HG03457 (cell line): Measurements from ENCODE around the gene DCX.
"Not testable (repeated sequence)": the region's sequence is repeated elsewhere in the genome, so short reads cannot be mapped to it uniquely, and the experiment has no call there.

Experiments
- ATAC-seq: cut with Tn5 transposase; IDR thresholded peaks from one replicate; pipeline ENCODE4 v1.9.1; 2021; ENCODE audit warnings: moderate number of reproducible peaks; ENCODE audit not compliant: unreplicated experiment

The DCX gene

DNA sequence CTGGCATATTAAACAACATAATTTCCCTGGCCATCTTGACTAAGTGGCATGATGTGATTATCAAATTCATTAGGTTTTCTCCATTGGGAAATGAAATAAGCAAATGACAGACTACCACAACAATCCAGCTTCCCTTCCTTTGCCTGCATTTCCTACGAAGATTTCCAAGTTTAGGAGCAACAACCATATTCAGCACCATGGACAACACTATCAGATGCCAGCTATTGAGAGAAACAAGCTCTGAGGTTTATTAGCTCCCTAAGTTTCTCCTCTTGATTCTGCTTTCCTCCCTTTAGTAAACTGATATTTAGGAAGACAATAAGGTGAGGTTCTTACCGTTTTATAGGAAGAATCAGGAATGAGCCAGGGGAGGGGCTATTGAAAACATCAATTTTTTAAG, 36.2 kb downstream of the DCX start:
- ATAC-seq, result no peak

DNA sequence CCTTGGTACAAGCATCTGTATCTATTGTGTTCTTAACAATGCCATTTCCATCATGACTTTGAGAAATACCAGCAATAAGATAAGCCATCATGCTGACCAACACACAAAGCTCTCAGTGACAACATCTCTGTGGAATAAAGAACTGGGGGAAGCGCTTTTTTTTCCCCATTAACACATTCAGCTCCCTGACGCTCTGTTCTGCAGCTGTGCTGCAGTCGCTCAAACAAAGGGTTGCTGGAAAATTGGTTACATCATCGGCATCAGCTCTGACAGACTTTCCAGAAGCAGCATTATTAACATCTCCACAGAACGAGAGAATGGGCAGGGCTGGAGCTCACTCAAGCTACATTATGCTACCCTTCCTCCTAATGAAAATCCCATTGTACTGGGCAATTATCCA, 39.9 kb downstream of the DCX start:
- ATAC-seq, result no peak

DNA sequence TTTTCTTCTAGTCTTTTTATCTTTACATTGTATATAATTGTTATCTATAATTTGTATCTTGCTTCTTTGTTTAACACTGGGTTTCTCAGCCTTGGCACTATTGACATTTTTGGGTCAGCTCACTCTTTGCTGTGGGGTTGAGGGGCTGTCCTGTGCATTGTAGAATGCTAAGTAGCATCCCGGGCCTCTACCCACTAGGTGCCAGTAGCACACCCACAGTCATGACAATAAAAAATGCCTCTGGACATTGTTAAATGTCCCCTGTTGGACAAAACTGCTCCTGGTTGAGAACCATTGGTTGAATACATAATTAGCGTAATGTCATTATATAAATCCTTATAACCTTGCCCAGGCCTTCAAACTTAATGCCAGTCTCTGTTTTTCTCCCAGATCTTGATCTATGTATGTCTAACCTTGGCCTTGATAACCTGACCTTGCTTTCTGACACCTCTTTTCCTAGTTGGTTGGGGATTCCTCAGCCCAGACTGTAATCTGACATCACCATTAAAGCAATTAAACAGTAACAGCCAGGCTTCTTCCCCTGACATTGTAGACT, 46.1 kb downstream of the DCX start:
- ATAC-seq, result no peak

DNA sequence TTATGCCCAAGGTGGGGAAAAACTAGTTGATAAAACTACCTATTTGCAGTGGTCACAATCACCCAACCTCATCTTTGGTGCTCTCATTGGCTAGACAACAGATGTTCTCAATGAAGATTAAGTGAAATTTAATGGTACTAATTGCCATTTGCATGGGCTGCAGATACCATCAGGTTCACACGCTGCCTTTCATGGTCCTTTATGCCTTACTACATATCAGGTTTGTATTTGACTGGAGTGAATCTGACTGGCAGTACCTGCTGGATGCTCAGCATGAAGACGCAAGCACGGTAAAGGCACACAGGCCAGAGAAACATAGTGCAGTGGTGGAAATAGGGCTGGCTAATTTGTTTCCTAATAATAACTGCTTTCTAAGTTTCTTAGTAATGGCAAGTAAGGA, 48.3 kb downstream of the DCX start:
- ATAC-seq, result no peak

DNA sequence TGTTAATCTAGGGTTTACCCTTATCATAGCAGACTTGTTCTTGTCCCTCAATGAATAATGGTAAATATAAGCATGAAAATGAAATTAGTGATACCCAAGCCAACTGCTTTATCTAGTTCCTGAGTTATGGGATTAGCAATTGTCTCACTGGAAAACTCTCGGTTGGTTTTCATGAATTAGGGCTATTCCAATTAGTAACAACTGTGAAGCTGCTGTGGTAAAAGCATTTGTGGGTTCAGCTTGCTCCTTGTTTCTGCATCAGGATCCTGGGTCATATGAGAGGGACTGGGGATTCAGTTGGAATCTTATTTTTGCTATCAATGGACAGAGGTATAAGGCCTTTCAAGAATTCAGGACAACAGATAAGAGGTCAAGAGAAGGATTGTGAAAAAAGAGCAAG, 50.2 kb downstream of the DCX start:
- ATAC-seq, result no peak

DNA sequence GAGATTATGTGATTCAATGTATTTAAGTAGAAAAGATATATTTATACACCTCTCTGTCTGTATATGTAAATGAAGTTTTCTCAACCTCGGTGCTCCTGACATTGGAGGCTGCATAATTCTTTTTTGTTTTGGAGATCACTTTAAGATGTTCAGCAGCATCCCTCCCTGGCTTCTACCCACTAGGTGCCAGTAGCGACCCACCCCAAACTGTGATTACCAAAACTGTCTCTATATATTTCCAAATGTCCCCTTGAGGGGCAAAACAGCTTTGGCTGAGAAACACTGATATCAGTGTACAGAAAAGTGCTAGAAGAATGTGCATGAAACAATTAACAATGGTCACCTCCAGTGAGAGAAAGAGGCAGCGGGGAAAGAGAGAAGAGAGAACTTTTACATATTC, 51.2 kb downstream of the DCX start:
- no peak for ATAC-seq

DNA sequence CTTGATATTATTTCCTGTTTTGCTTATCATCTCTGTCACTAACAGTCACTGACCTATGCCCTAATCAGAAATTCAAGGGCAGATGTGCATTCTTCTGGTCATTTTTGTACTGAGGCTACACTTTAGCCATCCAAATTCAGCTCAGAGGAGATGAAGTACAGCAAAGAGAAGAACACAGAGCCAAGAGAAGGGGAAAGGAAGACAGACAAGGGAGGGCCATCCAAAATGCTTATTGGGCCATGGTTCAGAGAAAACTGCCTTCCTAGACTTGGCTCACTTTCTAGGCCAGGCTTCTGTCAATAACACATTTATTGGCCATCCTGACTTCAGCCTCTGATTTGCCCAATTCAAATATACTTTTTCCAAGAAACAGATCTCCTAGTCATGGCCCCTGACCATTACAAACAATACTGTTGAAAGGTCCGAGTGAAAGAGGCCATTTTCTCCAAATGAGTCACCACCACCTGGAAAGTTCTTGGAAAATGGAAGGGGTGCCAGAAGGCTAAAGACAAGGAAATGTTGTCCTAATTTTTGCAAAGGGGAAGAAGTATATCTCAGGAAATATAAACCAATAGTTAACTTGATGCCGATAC, 56.4 kb downstream of the DCX start:
- no peak for ATAC-seq

DNA sequence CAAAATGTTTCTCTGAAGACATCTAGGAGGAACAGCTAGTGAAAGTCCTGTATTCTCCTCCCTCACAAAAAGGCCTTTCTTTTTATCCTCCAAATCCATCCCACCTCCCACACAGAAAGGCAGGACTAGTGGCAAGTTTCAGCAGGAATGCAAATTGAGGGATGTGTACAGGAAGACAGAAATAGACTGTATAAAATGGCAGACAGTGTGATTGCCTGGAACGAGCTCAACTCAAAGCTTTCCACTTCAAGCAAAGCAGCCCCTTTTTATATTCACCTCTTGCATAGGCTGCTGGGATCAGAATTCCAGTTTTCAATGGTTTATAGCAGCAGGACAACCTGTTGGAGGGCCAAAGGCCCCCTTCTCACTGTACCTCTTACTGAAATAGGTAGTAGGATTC, 57.5 kb downstream of the DCX start:
- no peak for ATAC-seq

DNA sequence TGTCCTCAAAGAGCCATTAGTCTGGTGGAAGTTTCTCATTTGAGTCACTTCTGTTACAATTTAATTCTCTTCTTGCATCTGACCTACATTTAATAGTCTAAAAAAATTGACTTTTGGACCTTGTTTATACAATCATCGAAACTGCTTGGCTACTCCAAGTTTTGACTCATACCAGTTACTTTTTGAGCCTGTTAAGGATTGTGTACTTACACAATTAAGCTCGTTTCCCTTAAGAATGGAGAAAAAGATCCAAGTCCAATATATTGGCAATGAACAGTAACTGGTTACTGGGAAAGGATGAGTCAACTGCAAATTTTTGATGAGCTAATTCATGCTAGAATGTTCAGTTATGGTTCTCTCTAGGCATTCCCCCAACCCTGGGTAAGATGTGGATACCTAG, 58.2 kb downstream of the DCX start:
- no peak for ATAC-seq

DNA sequence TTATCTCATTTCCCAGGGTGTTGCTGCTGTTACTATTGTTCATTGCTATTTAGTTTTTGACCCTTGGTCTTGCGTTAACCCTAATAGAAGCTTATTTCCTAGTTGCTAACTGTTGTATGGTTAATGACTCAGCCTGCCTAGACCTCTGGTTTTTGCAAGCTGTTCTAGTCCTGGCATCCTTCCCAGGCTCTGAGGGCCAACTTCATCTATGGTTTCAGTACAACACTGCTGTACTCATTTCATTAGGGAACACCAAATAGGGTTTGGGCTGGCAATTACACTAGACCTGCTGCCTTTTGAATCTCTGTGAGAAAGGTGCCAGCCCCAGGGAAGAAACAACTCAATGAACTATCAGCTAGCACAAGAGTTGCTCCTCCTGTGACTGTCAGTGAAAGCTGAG, 59.6 kb downstream of the DCX start:
- ATAC-seq, result no peak

DNA sequence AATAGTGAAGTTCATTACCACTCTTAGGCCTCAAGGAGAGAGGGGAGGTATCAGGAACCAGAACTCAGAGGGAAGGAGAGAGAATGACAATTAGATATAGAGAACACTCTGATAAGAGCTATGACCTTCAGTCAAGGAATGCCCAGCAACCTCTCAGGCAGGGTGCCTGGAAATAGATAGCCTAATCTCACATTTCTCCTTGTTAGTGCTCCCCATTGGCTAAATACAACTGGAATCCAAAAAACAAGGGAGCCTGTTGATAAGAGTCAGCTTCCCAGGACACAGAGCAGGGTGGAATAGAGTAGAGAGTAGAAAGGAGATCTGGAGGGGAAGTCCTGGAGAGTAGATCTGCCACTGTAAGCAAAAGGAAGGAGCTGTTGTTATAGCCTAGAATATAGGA, 62.1 kb downstream of the DCX start:
- no peak for ATAC-seq

DNA sequence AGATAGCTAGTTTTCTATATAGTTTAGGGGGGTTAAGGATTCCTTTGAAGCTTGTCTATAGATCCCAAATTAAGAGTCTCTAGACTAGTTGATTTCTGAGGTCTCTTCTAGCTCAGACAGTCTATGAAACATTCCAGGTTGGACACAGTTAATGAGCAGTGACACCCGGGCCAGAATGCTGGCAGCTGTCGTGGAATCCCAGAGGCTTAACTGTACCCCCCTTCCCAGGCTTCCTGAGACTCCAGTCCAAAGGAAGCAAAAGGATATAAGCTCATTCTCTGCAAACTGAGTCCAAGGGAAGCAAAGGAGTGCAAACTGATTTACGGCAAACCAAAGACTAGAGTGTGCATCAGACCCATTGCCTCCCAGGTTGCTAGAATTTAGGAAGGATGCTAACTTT, 62.9 kb downstream of the DCX start:
- no peak for ATAC-seq

DNA sequence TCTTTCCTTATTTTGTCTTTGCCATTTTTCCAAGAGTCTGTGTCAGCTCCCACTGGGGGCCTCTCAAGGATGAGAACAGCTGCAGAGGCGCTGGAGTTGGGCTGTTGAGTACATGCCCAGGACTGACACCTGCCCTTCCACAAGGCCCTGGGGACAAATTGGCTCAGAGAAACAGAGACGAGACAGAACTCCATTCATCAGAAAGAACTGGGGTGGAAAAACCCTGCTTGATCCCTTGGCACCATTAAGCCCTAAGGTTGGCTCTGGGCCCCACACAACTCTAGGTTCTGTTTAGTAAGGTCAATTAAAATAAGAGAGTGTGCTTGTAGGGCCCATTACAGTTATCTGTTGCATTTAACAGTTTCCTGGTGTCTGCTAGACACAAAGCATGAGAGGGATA, 63.6 kb downstream of the DCX start:
- no peak for ATAC-seq

DNA sequence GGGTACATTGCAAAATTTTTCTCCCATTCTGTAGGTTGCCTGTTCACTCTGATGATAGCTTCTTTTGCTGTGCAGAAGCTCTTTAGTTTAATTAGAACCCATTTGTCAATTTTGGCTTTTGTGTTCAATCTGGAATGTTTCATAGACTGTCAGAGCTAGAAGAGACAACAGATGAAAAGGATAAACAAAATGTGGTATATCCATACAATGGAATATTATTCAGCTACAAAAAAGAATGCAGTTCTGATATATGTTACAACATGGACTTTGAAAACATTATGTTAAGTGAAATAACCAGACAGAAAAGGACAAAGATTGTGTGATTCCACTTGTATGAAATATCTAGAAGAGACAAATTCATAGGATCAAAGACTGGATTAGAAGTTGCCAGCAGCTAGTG, 65.8 kb downstream of the DCX start:
- ATAC-seq, result not testable (repeated sequence)

DNA sequence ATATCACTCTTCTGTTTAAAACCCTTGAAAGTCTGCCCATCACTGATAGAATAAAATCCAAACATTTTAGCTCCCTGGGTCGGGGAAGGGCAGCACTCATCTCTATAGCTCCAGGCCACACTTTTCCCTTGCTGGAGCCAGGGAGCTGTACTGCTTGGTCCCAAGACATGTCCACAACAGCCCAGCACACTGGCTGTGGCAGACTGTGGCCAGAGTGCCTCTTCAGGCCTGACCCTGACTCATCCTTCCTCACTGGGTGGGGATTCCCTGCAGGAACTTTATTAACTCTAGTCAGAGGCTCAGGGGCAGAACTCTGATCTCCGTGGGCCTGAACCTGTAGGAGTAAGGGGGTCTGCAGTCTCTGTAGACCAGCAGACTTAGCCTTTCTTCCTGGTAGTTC, 71.9 kb downstream of the DCX start:
- no peak for ATAC-seq

DNA sequence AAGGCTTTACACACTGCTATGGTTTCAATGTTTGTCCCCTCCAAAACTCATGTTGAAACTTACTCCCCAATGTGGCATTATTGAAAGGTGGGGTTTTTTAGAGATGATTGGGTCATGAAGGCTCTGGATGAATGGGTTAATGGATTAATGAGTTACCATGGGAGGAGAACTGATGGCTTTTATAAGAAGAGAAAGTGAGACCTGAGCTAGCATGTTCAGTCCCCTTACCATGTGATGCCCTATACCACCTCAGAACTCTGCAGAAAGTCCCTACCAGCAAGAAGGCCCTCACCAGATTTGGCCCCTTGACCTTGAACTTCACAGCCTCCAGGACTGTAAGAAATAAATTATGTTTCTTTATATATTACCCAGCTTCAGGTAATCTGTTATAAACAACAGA, 72.8 kb downstream of the DCX start:
- ATAC-seq, result no peak

DNA sequence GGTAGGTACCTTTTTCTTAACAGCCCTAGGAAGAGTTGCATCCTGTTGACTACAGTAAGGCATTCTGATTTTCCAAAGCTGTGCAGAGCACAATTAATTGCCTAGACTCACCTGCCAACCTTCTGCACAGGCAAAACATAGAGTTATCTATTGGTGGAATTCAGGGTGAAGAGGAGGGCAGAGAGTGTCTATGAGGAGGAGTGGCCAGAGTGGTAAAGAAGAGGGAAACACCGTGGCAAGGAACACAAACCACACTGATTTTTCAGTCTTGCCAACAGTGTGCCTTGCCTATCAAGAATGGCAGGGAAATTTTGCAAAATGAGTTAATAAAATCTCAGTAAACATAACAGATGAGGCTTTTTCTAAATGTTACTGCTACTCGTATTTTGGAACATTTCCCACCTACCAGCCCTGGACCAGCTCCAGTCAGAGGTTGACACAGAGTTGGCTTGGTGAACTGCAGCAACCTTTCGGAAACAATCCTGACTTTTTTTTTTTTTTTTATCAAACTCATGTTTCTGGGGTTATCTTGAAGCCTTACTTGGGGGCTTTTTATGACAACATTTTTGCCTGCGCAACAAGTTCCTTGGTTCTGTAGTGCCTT, 73.8 kb downstream of the DCX start:
- ATAC-seq, result no peak

DNA sequence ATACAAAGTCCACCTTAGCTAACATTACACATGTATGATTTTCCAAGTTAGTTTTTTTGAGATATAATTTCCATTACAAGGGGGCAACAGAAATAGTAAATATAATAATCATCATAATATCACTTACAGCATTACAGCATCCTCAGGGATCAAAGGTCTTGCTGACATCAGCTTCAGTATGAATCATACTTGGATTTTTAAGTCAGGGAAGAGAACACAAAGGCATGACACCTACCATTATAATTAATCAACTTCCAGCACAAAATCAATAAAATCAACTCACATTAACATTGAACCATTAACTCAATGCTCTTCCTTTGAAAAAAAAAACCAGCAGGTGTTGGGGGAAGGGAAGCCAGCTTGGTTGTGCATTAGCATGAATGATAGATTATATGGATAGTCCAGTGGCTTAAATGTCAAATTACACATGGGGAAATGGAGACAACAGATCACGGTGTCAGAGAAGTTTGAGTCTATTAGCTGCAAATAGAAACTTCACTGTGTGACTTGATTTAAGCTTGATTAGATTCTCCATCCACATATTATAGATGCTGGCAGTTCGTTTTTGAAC, 74.8 kb downstream of the DCX start:
- ATAC-seq, result no peak

DNA sequence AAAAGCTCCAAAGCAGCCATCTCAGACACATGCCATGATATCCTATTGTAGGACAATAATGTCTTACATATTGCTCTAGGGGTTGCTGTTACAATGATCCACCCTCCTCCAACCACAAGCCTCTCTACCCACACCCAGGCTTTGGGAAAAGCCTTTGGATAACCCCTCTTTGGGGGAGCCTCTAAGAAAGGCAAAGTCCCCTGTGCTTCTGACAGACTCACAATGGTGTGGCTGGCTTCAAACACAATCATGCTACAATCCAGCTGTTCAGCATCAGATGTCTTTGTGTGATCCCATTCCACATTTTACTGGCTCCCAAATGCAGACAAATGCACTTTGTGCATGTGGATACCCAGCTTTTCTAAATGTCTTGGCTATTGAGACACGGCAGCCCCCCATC, 75.9 kb downstream of the DCX start:
- no peak for ATAC-seq

DNA sequence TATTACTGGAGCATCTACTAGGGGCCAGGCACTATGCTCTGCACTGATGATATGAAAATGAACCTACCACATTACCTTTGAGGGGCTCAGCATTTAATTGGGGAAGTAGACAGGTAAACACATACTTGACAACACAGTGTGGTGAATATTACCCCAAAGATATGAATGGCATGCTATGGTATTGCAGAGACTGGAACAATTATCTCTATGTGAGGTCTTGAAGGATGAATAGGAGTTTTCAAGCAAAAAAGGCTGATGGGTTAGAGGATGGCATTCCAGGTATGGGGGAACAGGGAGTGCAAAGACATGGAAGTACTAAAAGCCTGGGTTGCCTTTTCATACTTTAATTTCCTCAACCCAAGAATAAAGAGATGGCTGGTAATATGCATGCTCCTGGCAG, 82.6 kb downstream of the DCX start:
- no peak for ATAC-seq

DNA sequence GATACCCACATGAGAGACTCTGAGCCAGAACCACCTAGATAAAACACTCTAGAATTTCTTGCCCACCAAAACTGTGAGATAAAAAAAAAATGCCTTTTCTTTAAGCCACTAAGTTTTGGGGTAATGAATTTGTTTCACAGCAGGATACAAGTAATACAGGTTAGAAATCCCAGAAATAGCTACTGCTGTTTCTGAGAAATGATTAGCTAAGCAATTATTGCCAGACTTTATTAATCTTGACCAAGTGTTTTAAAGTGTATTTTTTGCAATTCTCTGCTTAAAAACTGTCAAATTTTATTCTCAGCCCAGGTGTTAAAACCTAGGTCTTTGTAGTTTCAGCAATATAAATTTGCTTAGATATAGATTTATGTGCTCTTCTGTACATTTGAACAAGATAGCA, 83.1 kb downstream of the DCX start:
- ATAC-seq, result no peak

DNA sequence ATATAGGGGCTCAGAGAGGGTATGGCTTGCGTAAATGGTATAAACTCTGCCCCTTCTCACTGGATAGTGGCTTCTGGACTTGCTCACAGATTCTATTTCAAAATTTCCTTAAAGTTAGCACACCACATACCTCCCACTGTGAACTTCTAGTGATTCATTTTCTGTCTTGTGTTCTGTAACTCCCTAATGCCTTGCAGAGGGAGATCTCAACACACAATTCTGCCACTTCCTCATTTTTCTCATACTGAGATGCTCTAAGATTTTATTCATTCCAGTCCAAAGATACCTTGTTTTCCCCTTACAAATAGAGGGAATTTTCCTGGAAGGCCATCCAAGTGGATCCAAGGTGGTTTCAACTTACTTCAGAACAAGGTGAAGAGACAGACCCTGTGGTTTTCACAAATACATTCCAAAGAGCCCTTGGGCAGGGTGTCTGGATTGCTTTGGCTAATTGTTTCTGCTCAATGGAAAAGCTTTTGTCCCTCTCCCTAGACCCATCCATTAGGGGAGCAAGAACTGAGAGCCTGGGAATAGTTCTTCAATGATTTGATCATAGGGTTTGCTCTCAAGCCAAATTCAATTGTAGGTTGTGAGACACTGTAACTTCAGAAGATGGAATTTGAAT, 89.6 kb downstream of the DCX start:
- no peak for ATAC-seq
